GM18520 (cell line): ENCODE measurements around the gene AQP1.

Experiments used
- ATAC-seq: cut with Tn5 transposase; IDR thresholded peaks from one replicate; pipeline ENCODE4 v1.9.1; 2021; ENCODE audit not compliant: unreplicated experiment

AQP1 gene

GRCh38 chr7:30933124-30933974, 21.7 kb downstream of the AQP1 start:
- ATAC-seq = no peak

- ATAC-seq = no peak
Observed at GRCh38 chr7:30934225-30934624, 22.6 kb downstream of the AQP1 start.

DNA sequence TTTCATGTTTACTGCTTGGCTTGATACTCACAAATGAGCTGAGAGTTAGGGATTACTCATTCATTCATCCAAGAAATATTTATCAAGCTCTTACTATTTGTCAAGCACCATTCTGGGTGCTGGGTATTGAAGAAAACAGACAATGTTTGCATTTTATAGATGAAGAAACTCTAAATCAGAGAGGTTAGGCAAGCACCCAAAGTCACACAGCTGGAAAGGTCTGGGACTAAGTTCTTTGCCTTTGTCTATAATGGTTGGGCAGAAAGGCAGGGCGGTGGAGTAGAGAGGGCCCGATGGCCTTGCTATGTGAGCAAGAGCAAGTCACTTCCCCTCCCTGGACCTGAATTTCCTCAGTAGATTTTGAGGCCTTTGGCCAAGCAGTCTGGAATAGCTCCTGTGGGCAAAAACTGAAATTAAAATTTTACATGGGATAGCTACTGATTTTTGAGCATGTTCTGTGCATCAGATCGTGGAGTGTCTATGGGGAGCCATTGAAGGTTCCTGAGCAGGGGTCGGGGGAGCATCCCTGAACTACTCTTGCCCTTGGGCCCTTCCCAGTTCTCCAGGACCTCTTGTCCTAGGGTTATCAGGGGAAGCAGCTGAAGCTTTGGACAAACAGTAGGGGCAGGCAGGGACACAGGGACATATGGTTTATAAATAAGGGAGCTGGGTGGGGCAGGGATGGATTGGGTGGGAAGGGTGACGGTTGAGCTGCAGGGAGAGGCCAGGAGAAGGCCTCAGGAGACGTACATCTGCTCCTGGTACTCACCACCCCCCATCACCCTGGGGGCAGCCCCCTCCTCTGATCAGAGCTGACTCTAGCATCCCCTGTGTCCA, 23.3 kb downstream of the AQP1 start:
- ATAC-seq = no peak

DNA sequence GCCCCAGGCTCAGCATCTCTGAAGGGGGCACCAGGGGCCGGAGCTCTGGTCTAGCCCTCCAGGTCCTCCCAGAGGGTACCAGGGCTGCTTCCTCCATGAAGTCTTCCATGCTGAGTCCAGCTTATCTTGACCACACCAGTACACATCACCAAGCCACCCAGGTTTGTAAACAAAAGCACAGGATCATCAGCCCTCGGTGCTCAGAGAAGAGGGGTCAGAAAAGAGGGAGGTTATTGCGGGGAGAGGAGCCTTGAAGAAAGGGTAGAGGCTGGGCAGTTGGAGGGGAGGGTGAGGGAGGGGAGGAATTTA, 23.9 kb downstream of the AQP1 start:
- no peak for ATAC-seq

- ATAC-seq = no peak
Observed at GRCh38 chr7:30936650-30937245, 25.1 kb downstream of the AQP1 start.

- ATAC-seq = no peak
Observed at GRCh38 chr7:30937416-30937815, 25.8 kb downstream of the AQP1 start.

DNA sequence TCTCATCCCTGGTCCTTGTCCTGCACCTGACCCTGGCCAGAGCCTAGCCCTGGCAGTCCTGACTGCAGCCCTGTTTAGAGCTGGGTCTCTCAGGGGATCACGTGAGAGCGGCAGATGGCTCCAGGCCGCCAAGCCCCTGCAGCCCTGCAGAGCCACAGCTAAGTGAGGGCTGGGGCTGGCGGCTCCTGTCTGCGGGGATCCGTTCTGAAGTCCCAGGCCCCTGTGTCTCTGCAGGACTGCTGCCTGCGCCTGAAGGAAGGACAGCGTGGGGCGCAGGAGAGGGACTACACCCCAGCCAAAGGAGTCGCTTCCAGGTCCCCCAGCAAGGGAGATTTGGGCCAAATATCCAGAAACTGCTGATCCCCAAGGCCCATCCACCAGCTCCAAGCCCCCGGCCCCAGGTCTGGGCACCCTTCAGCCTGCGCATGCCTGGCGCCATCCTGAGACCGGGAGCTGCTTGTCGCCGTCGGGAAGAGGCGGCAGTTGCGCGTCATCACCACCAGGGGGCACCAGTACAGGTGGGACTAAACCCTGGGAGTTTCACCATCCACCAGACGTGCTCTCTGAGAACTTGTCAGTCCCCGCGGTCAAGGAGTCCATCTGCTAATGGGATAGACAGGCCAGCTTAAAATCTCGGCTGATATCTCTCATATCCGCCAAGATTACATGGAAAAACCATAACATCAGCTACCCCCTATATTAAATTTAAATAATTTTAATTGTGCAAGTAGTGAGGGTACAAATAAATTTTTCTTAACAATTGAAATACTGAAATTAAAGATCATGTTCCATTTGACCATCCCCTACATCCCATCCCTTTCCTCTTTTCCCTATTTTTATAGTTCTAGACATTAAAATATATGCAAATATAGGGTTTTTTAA, 27.0 kb downstream of the AQP1 start:
- peak; percentile 56 for ATAC-seq

DNA sequence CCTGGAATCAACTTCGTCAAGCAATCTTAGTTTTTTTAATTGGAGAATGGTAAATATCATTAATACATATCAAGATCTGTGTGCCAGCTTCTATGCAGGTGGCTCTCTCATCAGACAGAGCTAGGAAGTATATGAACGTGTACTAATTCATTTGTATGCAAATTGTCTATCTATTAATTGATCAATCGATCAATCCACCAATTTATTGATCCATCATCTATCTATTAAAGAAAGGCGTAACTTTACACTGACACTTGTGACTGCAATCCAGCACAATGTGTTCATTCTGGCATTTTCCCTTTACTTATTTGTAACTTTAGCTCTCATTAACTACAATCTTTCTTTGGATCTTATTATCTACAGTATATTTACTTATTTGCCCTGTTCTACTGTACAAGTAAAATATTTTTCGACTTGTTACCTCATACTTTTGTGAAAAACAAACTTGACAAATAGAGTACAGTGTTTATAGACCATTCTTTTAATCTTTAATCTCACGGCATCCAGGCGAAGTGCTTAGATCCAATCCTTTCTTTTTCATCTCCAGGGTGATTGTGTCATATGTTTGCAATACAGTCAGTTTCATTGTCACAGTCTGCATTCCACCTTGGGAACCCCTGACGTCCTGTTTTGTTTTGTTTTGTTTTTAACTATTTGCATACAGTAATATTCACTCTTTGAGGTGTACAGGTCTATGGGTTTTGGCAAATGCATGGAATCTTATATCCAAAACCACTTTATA, 30.1 kb downstream of the AQP1 start:
- no peak for ATAC-seq

DNA sequence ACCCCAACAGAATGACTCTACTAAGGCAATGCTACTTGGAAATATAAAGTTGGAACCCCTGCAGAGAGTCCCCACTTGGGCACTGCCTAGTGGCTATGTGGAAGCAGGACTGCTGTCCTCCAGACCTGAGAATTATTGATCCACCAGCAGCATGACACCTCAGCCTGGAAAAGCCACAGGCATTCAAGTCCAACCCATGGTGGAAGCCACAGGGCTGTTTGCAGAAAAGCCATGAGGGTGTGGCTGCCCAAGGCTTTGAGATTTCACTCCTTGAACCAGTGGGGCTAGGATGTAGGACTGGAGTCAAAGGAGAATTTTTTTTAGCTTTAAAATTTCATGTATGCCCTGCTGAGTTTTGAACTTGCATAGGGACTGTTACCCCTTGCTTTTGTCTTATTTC, 38.5 kb downstream of the AQP1 start:
- no peak for ATAC-seq

GRCh38 chr7:30954914-30955313, 43.3 kb downstream of the AQP1 start:
- no peak for ATAC-seq

DNA sequence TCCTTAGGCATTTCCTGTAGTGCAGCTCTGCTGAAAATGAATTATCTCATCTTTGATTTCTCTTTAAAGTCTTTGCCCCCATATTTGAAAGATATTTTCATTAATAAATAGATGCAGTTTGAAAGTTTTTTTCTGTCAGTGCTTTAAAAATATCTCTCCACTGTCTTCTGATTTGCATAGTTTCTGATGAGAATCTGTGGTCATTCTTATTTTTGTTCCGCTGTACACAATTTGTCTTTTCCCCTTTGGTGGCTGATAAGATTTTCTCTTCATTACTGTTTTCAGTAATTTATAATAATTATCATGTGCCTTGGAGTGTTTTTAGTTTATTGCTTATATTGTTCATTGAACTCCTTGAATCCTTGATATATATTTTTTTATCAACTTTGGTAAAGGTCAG, 45.1 kb downstream of the AQP1 start:
- no peak for ATAC-seq

- no peak for ATAC-seq
Observed at GRCh38 chr7:30963842-30964241, 52.2 kb downstream of the AQP1 start, which contains the start of gene GHRHR. GHRHR (plus strand) TSS chr7:30963953; CDS start chr7:30964069, 116 bp downstream.

GRCh38 chr7:30965372-30965771, 53.7 kb downstream of the AQP1 start:
- no peak for ATAC-seq

GRCh38 chr7:30965883-30966282, 54.2 kb downstream of the AQP1 start:
- no peak for ATAC-seq

GRCh38 chr7:30968294-30968693, 56.6 kb downstream of the AQP1 start:
- ATAC-seq = no peak

DNA sequence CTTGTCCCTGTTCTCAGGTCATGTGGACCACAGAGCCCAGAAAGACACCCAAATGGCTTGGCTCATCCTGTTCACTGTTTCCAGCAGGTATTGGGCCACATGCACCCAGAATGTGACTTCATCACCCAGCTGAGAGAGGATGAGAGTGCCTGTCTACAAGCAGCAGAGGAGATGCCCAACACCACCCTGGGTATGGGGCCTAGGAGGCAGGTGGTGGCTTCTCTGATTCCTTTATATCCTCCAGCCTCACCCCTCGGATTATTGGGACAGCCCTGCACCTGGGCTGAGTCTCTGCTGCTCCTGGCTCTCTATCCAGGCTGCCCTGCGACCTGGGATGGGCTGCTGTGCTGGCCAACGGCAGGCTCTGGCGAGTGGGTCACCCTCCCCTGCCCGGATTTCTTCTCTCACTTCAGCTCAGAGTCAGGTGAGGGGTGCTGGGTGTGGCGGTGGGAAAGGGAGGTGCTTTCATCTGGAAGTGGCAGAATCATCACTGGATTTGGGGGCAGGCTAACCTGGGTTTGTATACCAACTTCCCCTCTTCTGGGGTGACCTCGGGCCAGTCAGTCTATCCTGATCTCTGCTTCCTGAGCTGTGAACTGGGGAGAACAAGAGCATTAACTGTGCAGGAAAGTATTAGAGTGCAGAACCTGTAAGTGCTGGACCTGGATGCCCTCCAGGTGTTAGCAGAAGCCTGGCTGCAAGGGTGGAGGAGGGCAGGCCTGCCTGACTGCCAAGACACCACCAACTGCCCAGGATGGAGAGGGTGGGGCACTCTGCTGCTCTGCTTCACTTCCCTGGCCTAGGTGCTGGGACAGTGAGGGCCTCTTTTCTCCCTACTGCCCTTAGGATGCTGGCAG, 57.3 kb downstream of the AQP1 start:
- ATAC-seq = no peak

DNA sequence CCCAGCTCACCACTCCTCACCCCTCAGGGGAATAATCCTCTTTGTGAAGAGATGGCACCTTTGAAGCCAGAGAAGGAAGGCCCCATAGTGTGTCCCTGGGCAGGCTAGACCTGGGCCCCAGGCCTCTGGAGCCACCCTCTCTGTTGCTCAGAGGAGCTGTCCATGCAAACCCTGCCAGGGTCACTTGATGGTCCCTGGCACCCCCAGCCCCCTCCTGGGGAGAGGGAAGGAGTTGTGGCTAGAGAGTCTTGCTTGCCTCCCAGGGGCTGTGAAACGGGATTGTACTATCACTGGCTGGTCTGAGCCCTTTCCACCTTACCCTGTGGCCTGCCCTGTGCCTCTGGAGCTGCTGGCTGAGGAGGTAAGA, 57.9 kb downstream of the AQP1 start:
- ATAC-seq = no peak

DNA sequence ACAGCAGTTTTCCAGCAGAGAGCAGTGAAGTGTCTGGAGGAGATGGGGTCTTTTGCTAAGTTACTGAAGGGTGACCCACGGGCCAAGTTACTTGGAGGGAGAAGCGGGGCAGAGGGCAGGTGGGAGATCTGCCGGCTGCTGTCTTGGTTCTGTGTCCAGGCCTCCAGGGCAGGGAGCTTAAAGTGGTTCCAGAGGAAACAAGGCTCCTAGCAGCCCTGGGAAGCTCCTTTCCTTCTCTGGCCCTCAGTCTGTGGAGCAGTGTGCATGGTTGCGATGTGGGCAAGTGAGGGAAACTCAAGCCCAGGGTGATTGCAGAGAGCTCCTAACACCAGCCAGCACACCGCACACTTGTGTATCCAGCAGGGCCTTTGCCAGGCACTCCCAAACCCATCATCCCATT, 58.4 kb downstream of the AQP1 start:
- ATAC-seq = no peak

- ATAC-seq = no peak
Observed at GRCh38 chr7:30970594-30971094, 59.0 kb downstream of the AQP1 start.
